ENCODE measurements around the gene TTR.

DNA sequence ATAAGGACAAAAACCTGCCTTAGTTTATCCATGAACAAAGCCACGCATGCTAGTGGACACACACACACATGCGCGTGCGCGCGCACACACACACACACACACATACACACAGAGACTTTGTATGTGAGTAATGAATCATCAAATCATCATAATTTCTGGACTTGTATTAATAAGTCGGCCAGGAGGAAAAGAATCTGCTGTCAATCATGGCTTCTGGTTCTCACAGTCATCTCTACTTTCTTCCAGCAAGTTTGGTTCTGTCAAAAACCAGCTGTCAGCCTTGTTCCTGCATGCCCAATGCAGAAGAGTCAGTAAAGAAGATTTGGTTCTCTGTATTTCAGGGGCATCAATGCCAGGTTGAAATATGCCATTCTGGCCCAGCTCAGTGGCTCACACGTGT, 1.1 kb upstream of the TTR start:
- TF ChIP-seq, protein P1, sequence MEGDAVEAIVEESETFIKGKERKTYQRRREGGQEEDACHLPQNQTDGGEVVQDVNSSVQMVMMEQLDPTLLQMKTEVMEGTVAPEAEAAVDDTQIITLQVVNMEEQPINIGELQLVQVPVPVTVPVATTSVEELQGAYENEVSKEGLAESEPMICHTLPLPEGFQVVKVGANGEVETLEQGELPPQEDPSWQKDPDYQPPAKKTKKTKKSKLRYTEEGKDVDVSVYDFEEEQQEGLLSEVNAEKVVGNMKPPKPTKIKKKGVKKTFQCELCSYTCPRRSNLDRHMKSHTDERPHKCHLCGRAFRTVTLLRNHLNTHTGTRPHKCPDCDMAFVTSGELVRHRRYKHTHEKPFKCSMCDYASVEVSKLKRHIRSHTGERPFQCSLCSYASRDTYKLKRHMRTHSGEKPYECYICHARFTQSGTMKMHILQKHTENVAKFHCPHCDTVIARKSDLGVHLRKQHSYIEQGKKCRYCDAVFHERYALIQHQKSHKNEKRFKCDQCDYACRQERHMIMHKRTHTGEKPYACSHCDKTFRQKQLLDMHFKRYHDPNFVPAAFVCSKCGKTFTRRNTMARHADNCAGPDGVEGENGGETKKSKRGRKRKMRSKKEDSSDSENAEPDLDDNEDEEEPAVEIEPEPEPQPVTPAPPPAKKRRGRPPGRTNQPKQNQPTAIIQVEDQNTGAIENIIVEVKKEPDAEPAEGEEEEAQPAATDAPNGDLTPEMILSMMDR (IDR thresholded peaks at IDR 0.05) = no peak
- no peak for TF ChIP-seq CHD2 (IDR thresholded peaks at IDR 0.05; ENCODE audit: low read length, partially characterized antibody)
- TF ChIP-seq, protein P2, sequence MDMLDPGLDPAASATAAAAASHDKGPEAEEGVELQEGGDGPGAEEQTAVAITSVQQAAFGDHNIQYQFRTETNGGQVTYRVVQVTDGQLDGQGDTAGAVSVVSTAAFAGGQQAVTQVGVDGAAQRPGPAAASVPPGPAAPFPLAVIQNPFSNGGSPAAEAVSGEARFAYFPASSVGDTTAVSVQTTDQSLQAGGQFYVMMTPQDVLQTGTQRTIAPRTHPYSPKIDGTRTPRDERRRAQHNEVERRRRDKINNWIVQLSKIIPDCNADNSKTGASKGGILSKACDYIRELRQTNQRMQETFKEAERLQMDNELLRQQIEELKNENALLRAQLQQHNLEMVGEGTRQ (IDR thresholded peaks at IDR 0.05; ENCODE audit: borderline replicate concordance, low read depth, low read length) = no peak
